ENCODE results near the gene HDAC4.
"Not testable (repeated sequence)": the region's sequence is repeated elsewhere in the genome, so short reads cannot be mapped to it uniquely, and the experiment has no call there.

The HDAC4 gene

DNA sequence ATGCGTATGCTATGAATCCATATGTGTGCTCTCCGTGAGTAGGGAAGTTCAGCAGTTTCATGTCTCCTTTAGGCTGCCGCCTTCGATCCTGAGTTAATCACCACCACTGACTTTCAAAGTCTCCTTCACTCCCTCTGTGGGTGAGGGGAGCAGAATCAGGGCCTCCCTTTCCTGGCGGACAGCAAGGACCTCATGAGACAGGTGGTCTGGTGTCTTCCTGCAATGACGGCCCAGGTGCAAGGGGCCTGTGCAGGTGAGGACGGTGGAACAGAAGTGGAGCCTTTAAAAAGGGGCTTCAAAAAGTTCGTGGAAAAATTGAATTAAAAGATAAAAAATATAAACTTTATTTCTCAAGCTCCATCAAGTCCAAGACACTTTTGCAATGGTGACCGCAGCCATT, 330.4 kb downstream of the HDAC4 start:
- CTCF ChIA-PET = no interaction called here

DNA sequence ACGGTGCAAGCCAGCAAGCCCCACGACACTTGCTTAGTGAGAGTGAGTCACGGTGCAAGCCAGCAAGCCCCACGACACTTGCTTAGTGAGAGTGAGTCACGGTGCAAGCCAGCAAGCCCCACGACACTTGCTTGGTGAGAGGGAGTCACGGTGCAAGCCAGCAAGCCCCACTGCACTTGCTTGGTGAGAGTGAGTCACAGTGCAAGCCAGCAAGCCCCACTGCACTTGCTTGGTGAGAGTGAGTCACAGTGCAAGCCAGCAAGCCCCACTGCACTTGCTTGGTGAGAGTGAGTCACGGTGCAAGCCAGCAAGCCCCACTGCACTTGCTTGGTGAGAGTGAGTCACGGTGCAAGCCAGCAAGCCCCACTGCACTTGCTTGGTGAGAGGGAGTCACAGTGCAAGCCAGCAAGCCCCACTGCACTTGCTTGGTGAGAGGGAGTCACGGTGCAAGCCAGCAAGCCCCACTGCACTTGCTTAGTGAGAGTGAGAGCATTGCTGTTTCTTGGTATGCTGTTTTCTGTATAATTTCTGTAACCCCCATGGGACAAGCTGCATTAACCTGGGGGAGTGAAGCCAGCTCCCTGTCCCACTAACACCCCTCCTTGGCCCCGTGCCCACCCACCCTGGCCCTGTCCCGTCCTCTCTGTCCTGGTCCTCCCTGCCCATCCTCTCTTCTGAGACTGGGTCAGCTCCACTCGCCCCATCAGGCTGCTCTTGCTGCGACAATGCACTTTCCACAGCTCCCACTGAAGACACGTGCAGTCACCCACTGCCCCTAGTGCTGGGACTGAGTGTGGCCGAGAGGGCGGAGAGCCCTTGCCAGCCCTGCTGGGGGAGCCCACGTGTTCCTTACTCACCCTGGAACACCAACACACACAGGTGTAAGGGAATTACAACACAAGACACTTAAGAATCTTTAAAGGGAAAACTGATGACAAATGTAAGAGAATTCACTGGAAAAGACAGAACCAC, 331.2 kb downstream of the HDAC4 start:
- DNase-seq (ENCODE audit: extremely low spot score); CTCF ChIA-PET; POLR2A ChIA-PET: not testable (repeated sequence)

More for the DNA sequence above, 330.4 kb downstream of the HDAC4 start:
- no peak for DNase-seq (ENCODE audit: extremely low spot score)
- POLR2A ChIA-PET = no interaction called here
- TF ChIP-seq BHLHE40 (IDR thresholded peaks at IDR 0.05; ENCODE audit: borderline replicate concordance) (no peak), FOXA1 (IDR thresholded peaks at IDR 0.05) (no peak), SUZ12 (IDR thresholded peaks at IDR 0.05) (no peak), CTBP1 (IDR thresholded peaks at IDR 0.05; ENCODE audit: borderline replicate concordance) (no peak), ELF4 (IDR thresholded peaks at IDR 0.05) (no peak), HDGF (IDR thresholded peaks at IDR 0.05; ENCODE audit: borderline replicate concordance) (no peak), TARDBP (IDR thresholded peaks at IDR 0.05) (no peak), ARNT (IDR thresholded peaks at IDR 0.05) (no peak), ZNF384 (IDR thresholded peaks at IDR 0.05) (no peak), FOXM1 (IDR thresholded peaks at IDR 0.05; ENCODE audit: borderline replicate concordance) (no peak), SP1 (IDR thresholded peaks at IDR 0.05) (no peak), L3MBTL2 (conservative IDR thresholded peaks at IDR 0.05) (no peak), LEF1 (IDR thresholded peaks at IDR 0.05; ENCODE audit: borderline replicate concordance) (no peak), FOXK2 (IDR thresholded peaks at IDR 0.05) (no peak)
- TF ChIP-seq, protein P1, sequence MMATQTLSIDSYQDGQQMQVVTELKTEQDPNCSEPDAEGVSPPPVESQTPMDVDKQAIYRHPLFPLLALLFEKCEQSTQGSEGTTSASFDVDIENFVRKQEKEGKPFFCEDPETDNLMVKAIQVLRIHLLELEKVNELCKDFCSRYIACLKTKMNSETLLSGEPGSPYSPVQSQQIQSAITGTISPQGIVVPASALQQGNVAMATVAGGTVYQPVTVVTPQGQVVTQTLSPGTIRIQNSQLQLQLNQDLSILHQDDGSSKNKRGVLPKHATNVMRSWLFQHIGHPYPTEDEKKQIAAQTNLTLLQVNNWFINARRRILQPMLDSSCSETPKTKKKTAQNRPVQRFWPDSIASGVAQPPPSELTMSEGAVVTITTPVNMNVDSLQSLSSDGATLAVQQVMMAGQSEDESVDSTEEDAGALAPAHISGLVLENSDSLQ (IDR thresholded peaks at IDR 0.05) = no peak

DNA sequence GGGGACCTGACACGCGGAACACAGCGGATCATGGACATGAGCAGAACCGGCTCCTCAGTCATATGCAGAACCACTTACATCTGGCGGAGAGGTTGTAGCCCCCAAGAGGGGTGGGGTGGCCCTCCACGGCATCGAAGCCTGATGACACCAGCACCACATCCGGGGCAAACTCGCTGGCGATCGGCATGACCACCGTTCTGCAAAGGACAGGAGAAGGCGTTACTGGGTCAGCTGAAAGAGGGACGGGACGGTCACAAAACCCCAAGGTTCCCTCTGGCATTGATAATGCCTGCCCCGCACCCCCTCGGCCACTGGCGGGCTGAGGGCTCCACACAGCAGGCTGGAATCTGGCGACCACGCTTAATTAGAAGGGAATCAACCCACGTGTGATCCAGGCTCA, 332.4 kb downstream of the HDAC4 start:
- no peak for DNase-seq (ENCODE audit: extremely low spot score)
- no peak for TF ChIP-seq TARDBP (IDR thresholded peaks at IDR 0.05)
- TF ChIP-seq, protein P1 (IDR thresholded peaks at IDR 0.05) = no peak
- ChIA-PET CTCF (no interaction called here), POLR2A (no interaction called here)

DNA sequence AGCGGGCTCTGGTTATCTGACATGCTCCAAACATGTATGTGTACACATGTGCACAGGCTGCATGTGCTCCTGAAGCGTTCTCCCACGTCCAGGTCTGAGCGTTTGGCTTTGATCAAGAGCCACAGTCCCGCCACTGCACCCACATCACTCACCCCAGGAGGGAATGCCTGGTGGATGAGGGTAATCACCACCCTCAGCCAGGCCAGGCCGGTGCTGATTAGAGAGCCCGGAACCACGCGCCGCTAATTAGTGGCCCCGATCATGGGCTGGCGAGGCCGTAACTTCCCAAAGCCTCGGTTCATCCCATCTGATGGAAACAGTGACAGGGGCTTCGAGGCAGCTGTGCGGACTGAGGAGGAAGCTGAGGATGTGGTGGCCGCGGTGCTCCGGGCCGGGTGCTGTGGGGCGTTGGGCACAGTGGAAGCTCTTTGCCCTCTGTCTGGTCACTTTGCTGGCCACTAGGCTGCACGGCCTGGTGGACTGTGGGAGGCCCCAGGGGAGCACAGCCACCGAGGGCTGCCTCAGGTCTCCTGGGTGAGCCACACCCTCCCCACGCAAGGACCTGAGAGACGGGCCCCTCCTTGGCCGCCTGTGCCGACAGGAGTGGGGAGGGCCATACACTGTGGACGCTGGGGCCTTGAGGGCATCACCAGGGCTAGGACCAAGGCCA, 333.5 kb downstream of the HDAC4 start:
- TF ChIP-seq, protein P1 (IDR thresholded peaks at IDR 0.05) = no peak
- no peak for TF ChIP-seq BHLHE40 (IDR thresholded peaks at IDR 0.05; ENCODE audit: borderline replicate concordance)
- TF ChIP-seq LEF1 (IDR thresholded peaks at IDR 0.05; ENCODE audit: borderline replicate concordance) = no peak
- TF ChIP-seq ZNF384 (IDR thresholded peaks at IDR 0.05) = no peak
- no peak for TF ChIP-seq ARNT (IDR thresholded peaks at IDR 0.05)
- no peak for TF ChIP-seq CTBP1 (IDR thresholded peaks at IDR 0.05; ENCODE audit: borderline replicate concordance)
- TF ChIP-seq SUZ12 (IDR thresholded peaks at IDR 0.05) = no peak
- no peak for TF ChIP-seq NFRKB (IDR thresholded peaks at IDR 0.05)
- TF ChIP-seq ELF4 (IDR thresholded peaks at IDR 0.05) = no peak
- TF ChIP-seq HDGF (IDR thresholded peaks at IDR 0.05; ENCODE audit: borderline replicate concordance) = no peak
- DNase-seq (ENCODE audit: extremely low spot score) = no peak
- ChIA-PET POLR2A (no interaction called here), CTCF (no interaction called here)

DNA sequence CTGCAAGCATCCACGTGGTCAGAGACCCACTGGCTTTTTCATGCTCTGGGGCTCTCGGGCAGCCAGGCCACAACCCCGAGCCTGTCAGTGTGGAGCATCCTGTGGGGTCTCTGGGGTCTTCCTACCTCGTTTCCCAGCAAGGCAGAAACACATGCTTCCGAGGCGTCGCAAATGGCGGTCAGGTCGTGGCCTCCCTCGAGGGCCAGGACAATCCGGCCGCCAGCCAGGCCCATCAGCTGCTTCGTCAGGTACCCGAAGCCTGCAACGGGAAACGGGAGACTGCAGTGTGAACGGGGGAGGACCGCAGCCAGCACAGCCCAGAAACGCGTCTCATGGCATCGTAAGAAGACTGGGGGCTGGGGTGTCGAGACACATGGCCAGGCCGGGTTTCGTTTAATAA, 334.2 kb downstream of the HDAC4 start:
- no peak for DNase-seq (ENCODE audit: extremely low spot score)
- TF ChIP-seq ZNF384 (IDR thresholded peaks at IDR 0.05) = no peak
- no peak for TF ChIP-seq SUZ12 (IDR thresholded peaks at IDR 0.05)
- no peak for TF ChIP-seq HDGF (IDR thresholded peaks at IDR 0.05; ENCODE audit: borderline replicate concordance)
- no peak for TF ChIP-seq SP1 (IDR thresholded peaks at IDR 0.05)
- no peak for TF ChIP-seq L3MBTL2 (conservative IDR thresholded peaks at IDR 0.05)
- no peak for TF ChIP-seq ARNT (IDR thresholded peaks at IDR 0.05)
- no peak for TF ChIP-seq NFRKB (IDR thresholded peaks at IDR 0.05)
- no peak for TF ChIP-seq CTBP1 (IDR thresholded peaks at IDR 0.05; ENCODE audit: borderline replicate concordance)
- POLR2A ChIA-PET = no interaction called here
- CTCF ChIA-PET = no interaction called here

DNA sequence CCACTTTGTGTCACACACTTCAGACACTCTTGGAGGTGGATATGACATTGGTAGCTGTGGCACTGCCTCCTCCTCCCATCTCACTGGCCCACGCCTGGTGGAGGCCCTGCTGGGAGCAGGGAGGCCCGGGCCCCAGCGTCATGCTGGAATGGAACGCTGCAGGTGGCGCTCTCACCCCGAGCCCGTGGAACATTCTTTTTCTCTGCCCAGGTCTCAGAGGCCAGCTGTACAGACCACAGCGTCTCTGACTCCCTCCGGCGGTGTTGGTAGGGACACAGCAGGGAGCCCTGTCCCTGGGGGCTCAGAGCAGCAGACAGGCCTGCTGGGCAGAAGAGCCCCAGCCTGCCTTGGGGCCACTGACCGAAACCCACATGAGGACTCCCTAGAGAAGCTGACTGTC, 334.9 kb downstream of the HDAC4 start:
- CTCF ChIA-PET = no interaction called here
- DNase-seq (ENCODE audit: extremely low spot score) = no peak
- TF ChIP-seq ARNT (IDR thresholded peaks at IDR 0.05) (no peak), CTBP1 (IDR thresholded peaks at IDR 0.05; ENCODE audit: borderline replicate concordance) (no peak), FOXA1 (IDR thresholded peaks at IDR 0.05) (no peak), BHLHE40 (IDR thresholded peaks at IDR 0.05; ENCODE audit: borderline replicate concordance) (no peak), SUZ12 (IDR thresholded peaks at IDR 0.05) (no peak), L3MBTL2 (conservative IDR thresholded peaks at IDR 0.05) (no peak), ZNF384 (IDR thresholded peaks at IDR 0.05) (no peak)
- POLR2A ChIA-PET = no interaction called here

DNA sequence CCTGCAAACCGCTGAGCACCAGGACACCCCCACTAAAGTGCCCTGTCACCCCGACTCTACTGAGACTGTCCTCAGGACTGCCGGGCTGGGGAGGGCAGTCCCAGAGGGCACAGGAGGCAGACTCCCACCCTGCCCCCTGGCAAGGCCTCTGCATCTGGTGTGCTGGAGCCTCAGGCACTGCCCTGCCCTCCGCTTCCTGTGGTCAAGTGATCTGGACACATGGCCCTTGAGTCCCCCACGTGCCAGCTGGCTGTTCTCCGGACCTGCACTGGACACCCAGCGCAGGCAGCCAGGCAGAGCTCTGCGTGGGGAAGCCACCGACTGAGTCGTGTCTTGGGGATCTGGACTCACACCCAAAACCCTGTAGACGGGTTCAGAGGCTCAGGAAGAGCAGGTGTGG, 335.3 kb downstream of the HDAC4 start:
- DNase-seq (ENCODE audit: extremely low spot score) = no peak
- TF ChIP-seq BHLHE40 (IDR thresholded peaks at IDR 0.05; ENCODE audit: borderline replicate concordance) (no peak), ELF4 (IDR thresholded peaks at IDR 0.05) (no peak), ZNF384 (IDR thresholded peaks at IDR 0.05) (no peak), L3MBTL2 (conservative IDR thresholded peaks at IDR 0.05) (no peak), SUZ12 (IDR thresholded peaks at IDR 0.05) (no peak), FOXA1 (IDR thresholded peaks at IDR 0.05) (no peak), FOXK2 (IDR thresholded peaks at IDR 0.05) (no peak), LEF1 (IDR thresholded peaks at IDR 0.05; ENCODE audit: borderline replicate concordance) (no peak), HDGF (IDR thresholded peaks at IDR 0.05; ENCODE audit: borderline replicate concordance) (no peak), FOXM1 (IDR thresholded peaks at IDR 0.05; ENCODE audit: borderline replicate concordance) (no peak), CTBP1 (IDR thresholded peaks at IDR 0.05; ENCODE audit: borderline replicate concordance) (no peak)
- TF ChIP-seq, protein P1 (IDR thresholded peaks at IDR 0.05) = no peak
- CTCF ChIA-PET = no interaction called here
- POLR2A ChIA-PET = no interaction called here

All from HEK293T (cell line).